HG03457 (cell line): ENCODE results near the gene ADIPOQ.
"Not testable (repeated sequence)": the region's sequence is repeated elsewhere in the genome, so short reads cannot be mapped to it uniquely, and the experiment has no call there.

Experiments used
- ATAC-seq: cut with Tn5 transposase; IDR thresholded peaks from one replicate; pipeline ENCODE4 v1.9.1; 2021; ENCODE audit warnings: moderate number of reproducible peaks; ENCODE audit not compliant: unreplicated experiment

The ADIPOQ gene

GRCh38 chr3:186901135-186901734 is 58.7 kb downstream of the ADIPOQ start:
- ATAC-seq = no peak

- ATAC-seq = no peak
Measured at GRCh38 chr3:186902154-186902553, 59.6 kb downstream of the ADIPOQ start.

GRCh38 chr3:186902713-186903112 is 60.2 kb downstream of the ADIPOQ start:
- ATAC-seq = no peak

DNA sequence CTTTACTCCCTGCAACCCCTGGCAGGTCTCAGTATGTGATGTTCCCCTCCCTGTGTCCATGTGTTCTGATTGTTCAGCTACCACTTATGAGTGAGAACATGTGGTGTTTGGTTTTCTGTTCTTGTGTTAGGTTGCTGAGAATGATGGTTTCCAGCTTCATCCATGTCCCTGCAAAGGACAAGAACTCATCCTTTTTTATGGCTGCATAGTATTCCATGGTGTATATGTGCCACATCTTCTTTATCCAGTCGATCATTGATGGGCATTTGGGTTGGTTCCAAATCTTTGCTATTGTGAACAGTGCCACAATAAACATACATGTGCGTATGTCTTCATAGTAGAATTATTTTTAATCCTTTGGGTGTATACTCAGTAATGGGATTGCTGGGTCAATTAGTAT is 61.2 kb downstream of the ADIPOQ start:
- not testable (repeated sequence) for ATAC-seq

- ATAC-seq = not testable (repeated sequence)
Measured at GRCh38 chr3:186907075-186907474, 64.6 kb downstream of the ADIPOQ start.
